Right lobe of liver (tissue), 4 donors: ENCODE results near the gene RTN4.

Source experiments
- CTCF ChIP-seq, 4 donors: fragments of 200-600 bp in 3 of 4; fragments of 450-650 bp in 1 of 4; IDR thresholded peaks; one replicate each; pipeline versions ENCODE4 v1.5.1 to v1.8.0; 2016 to 2022; ENCODE audit warnings: antibody characterized with exemption in 4 of 4, mild to moderate bottlenecking in 2 of 4
- POLR2A ChIP-seq: fragments of 450-650 bp; IDR thresholded peaks from one replicate; pipeline ENCODE4 v1.6.1; 2017; ENCODE audit warnings: antibody characterized with exemption, mild to moderate bottlenecking
- donor health status: DM: no; HTN: no; CAD: no.
- donor health status: DM: no; HTN: no; CAD: no.
- donor health status: DM: no; HTN: yes; CAD: no.

GRCh38 chr2:55011831-55012671 lies 38.2 kb downstream of the RTN4 start:
- no peak for TF ChIP-seq CTCF (IDR thresholded peaks at IDR 0.05)
- TF ChIP-seq POLR2A = no peak
